Adrenal gland (tissue), 5 donors: ENCODE results near the gene ABCB11.

Source experiments
- POLR2A ChIP-seq, 2 donors: fragments of 450-650 bp; IDR thresholded peaks; one replicate each; pipeline ENCODE4 v1.6.1; 2017; ENCODE audit warnings: antibody characterized with exemption in 2 of 2, mild to moderate bottlenecking in 2 of 2, moderate library complexity in 1 of 2
- TF ChIP-seq, protein P1 (sequence below), 6 experiments: fragments of 450-650 bp in 4 of 6; fragments of 200-600 bp in 2 of 6; sonication (generic) in 1 of 6; IDR thresholded peaks; 1 replicate in 5 of 6; 2 replicates in 1 of 6; pipeline versions ENCODE4 v1.5.1 to v1.8.0; 2016 to 2021; ENCODE audit warnings: antibody characterized with exemption in 6 of 6, mild to moderate bottlenecking in 2 of 6, moderate library complexity in 1 of 6
- donor health status: DM: no; HTN: no; CAD: no.

DNA sequence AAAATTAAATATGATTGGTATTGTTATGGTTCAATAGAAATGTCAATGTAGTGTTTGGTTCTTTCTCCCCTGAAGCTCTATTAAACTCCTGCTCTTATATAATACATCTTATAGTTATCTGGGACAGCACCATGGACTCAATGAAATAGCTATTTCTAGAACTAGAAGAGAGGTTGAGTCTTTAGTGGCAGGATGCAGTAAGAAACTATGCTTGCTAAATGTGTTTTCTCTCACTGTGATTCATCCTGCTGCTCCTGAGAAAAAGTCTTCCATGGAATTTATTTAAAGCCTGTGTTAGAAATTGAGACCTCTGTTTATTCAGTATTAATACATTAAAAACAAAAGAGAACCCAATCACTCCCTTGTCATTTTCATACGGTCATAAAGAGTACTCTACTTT, 68.5 kb downstream of the ABCB11 start:
- TF ChIP-seq, protein P1, sequence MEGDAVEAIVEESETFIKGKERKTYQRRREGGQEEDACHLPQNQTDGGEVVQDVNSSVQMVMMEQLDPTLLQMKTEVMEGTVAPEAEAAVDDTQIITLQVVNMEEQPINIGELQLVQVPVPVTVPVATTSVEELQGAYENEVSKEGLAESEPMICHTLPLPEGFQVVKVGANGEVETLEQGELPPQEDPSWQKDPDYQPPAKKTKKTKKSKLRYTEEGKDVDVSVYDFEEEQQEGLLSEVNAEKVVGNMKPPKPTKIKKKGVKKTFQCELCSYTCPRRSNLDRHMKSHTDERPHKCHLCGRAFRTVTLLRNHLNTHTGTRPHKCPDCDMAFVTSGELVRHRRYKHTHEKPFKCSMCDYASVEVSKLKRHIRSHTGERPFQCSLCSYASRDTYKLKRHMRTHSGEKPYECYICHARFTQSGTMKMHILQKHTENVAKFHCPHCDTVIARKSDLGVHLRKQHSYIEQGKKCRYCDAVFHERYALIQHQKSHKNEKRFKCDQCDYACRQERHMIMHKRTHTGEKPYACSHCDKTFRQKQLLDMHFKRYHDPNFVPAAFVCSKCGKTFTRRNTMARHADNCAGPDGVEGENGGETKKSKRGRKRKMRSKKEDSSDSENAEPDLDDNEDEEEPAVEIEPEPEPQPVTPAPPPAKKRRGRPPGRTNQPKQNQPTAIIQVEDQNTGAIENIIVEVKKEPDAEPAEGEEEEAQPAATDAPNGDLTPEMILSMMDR (IDR thresholded peaks at IDR 0.05) = no peak
- TF ChIP-seq POLR2A (IDR thresholded peaks at IDR 0.05) = no peak
